ENCODE results near the gene GPR87.

- no peak for TF ChIP-seq EZH2 (IDR thresholded peaks at IDR 0.05; ENCODE audit: borderline replicate concordance, low read length)
- TF ChIP-seq, protein P1, sequence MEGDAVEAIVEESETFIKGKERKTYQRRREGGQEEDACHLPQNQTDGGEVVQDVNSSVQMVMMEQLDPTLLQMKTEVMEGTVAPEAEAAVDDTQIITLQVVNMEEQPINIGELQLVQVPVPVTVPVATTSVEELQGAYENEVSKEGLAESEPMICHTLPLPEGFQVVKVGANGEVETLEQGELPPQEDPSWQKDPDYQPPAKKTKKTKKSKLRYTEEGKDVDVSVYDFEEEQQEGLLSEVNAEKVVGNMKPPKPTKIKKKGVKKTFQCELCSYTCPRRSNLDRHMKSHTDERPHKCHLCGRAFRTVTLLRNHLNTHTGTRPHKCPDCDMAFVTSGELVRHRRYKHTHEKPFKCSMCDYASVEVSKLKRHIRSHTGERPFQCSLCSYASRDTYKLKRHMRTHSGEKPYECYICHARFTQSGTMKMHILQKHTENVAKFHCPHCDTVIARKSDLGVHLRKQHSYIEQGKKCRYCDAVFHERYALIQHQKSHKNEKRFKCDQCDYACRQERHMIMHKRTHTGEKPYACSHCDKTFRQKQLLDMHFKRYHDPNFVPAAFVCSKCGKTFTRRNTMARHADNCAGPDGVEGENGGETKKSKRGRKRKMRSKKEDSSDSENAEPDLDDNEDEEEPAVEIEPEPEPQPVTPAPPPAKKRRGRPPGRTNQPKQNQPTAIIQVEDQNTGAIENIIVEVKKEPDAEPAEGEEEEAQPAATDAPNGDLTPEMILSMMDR (conservative IDR thresholded peaks at IDR 0.05 in 1 of 2, IDR thresholded peaks at IDR 0.05 in 1 of 2; ENCODE audit: extremely low read depth in 1 of 2, insufficient read depth in 1 of 2, low read depth in 1 of 2, low read length in 2 of 2): peak in 1 of 2 donors; percentile 36
Observed at GRCh38 chr3:151305060-151305774, 11.4 kb downstream of the GPR87 start.

Measured in mammary epithelial cell (primary cell).